OCI-LY7 (cell line): ENCODE data around the gene PUM2.

ENCODE experiments used
- CTCF ChIP-seq: fragments of 200-600 bp; sonication (generic); conservative IDR thresholded peaks from 2 replicates; pipeline ENCODE4 v1.5.1; 2014; ENCODE audit warnings: mild to moderate bottlenecking, antibody characterized with exemption, low read length, moderate library complexity, mixed read lengths
- EZH2phosphoT487 ChIP-seq: fragments of 200-600 bp; sonication (generic); IDR thresholded peaks from 2 replicates; pipeline ENCODE4 v1.6.1; 2018; ENCODE audit warnings: low read depth, borderline replicate concordance, mild to moderate bottlenecking, mixed run types, antibody characterized with exemption, low read length, moderate library complexity, mixed read lengths

DNA sequence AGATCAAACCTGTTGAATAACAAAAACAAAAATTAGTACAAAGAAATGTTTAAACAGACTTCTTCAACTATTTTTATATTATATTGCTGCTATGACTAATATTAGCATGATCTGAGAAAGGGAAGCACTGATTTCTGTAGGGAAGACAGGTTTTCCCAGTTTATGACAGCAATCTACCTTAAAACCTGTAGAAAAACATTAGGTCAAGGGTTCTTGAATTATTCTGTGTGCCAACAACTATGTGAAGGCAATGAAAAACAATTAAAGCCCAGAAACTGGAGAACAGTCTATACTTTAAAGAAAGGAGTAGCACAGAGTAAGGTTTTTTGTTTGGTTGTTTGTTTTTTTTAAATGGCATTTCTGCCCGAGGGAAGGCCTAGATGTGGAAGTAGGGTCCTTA, 23.3 kb downstream of the PUM2 start:
- TF ChIP-seq EZH2phosphoT487 = no peak
- TF ChIP-seq CTCF = no peak
